DND-41 (cell line): ENCODE measurements around the gene ZNF431.

Experiments used
- ATAC-seq: fragments of 200-7000 bp; cut with Tn5 transposase; 3 replicates; pipeline ENCODE4 v1.9.1; 2021; ENCODE audit warnings: low read depth; ENCODE audit not compliant: insufficient read depth
- DNase-seq: peaks from one replicate; pipeline ENCODE4 v3.0.0-alpha.2; 2020
- H2AFZ ChIP-seq: 2 replicates; pipeline ENCODE4 v1.6.0; 2012; ENCODE audit warnings: low read depth, low read length
- H3K27ac ChIP-seq: 2 replicates; pipeline ENCODE4 v1.5.1; 2012; ENCODE audit warnings: low read length, inconsistent platforms
- H3K27me3 ChIP-seq: fragments of 200-600 bp; sonication (generic); 2 replicates; pipeline ENCODE4 v1.6.0; 2012; ENCODE audit warnings: low read length, mild to moderate bottlenecking, inconsistent platforms; ENCODE audit not compliant: insufficient read depth, poor library complexity
- H3K36me3 ChIP-seq: 2 replicates; pipeline ENCODE4 v1.5.1; 2012; ENCODE audit warnings: low read length, inconsistent platforms; ENCODE audit not compliant: insufficient read depth
- H3K4me1 ChIP-seq: 2 replicates; pipeline ENCODE4 v1.5.1; 2012; ENCODE audit warnings: mild to moderate bottlenecking, low read length; ENCODE audit not compliant: insufficient read depth
- H3K4me2 ChIP-seq: 2 replicates; pipeline ENCODE4 v1.6.0; 2012; ENCODE audit warnings: mild to moderate bottlenecking, moderate library complexity, low read length, inconsistent platforms; ENCODE audit not compliant: insufficient read depth
- H3K4me3 ChIP-seq, 2 experiments: fragments of 200-600 bp in 1 of 2; shearing (Covaris generic) in 1 of 2; 2 replicates each; pipeline ENCODE4 v1.5.1; 2012 to 2016; ENCODE audit warnings: inconsistent platforms in 2 of 2, low read length in 2 of 2, mild to moderate bottlenecking in 2 of 2, low read depth in 1 of 2, moderate library complexity in 1 of 2
- H3K79me2 ChIP-seq: 2 replicates; pipeline ENCODE4 v1.6.0; 2012; ENCODE audit warnings: low read length, inconsistent platforms; ENCODE audit not compliant: insufficient read depth
- H3K9ac ChIP-seq: 2 replicates; pipeline ENCODE4 v1.6.0; 2012; ENCODE audit warnings: low read depth, mild to moderate bottlenecking, inconsistent platforms, low read length, moderate library complexity
- H3K9me3 ChIP-seq: 2 replicates; pipeline ENCODE4 v1.5.1; 2012; ENCODE audit warnings: low read length, moderate library complexity, mild to moderate bottlenecking, inconsistent platforms; ENCODE audit not compliant: insufficient read depth, severe bottlenecking
- H4K20me1 ChIP-seq: 2 replicates; pipeline ENCODE4 v1.6.0; 2012; ENCODE audit warnings: low read length; ENCODE audit not compliant: insufficient read depth
- EZH2 ChIP-seq: IDR thresholded peaks from 3 replicates; pipeline ENCODE4 v1.6.1; 2012; ENCODE audit warnings: borderline replicate concordance, low read depth, mild to moderate bottlenecking, moderate library complexity, low read length, inconsistent platforms; ENCODE audit not compliant: severe bottlenecking
- TF ChIP-seq, protein P1 (sequence below): IDR thresholded peaks from 2 replicates; pipeline ENCODE4 v1.5.1; 2012; ENCODE audit warnings: borderline replicate concordance, low read length, moderate library complexity, mild to moderate bottlenecking; ENCODE audit not compliant: poor library complexity, severe bottlenecking; ENCODE audit errors: extremely low read depth

ZNF431 gene

GRCh38 chr19:21141787-21142464, at the start of gene ZNF431:
ZNF431 (plus strand) TSS chr19:21142040; CDS start chr19:21142184, 144 bp downstream.
- peak; percentile 99 for ATAC-seq
- peak within 1 kb of the TSS; percentile 97 for H2AFZ ChIP-seq
- peaks cover 41% of the 10 kb centered on the region for H3K36me3 ChIP-seq
- H3K4me1 ChIP-seq = peaks cover 21% of the 10 kb centered on the region
- H3K79me2 ChIP-seq = peaks cover 47% of the 10 kb centered on the region
- peak within 1 kb of the TSS; percentile 90 for H3K9ac ChIP-seq
- TF ChIP-seq, protein P1, sequence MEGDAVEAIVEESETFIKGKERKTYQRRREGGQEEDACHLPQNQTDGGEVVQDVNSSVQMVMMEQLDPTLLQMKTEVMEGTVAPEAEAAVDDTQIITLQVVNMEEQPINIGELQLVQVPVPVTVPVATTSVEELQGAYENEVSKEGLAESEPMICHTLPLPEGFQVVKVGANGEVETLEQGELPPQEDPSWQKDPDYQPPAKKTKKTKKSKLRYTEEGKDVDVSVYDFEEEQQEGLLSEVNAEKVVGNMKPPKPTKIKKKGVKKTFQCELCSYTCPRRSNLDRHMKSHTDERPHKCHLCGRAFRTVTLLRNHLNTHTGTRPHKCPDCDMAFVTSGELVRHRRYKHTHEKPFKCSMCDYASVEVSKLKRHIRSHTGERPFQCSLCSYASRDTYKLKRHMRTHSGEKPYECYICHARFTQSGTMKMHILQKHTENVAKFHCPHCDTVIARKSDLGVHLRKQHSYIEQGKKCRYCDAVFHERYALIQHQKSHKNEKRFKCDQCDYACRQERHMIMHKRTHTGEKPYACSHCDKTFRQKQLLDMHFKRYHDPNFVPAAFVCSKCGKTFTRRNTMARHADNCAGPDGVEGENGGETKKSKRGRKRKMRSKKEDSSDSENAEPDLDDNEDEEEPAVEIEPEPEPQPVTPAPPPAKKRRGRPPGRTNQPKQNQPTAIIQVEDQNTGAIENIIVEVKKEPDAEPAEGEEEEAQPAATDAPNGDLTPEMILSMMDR = no peak
- TF ChIP-seq EZH2 = no peak
- peak within 1 kb of the TSS; percentile 86 to 95 for H3K4me3 ChIP-seq
- no peaks in the 10 kb centered on the region for H4K20me1 ChIP-seq
- H3K27ac ChIP-seq = peak within 1 kb of the TSS; percentile 96
- H3K4me2 ChIP-seq = peak within 1 kb of the TSS; percentile 69
- H3K9me3 ChIP-seq = peaks cover 36% of the 10 kb centered on the region
- peak; percentile 95 for DNase-seq
- no peaks in the 10 kb centered on the region for H3K27me3 ChIP-seq

- no peak for ATAC-seq
- no peaks in the 10 kb centered on the region for H3K27me3 ChIP-seq
- H4K20me1 ChIP-seq = no peaks in the 10 kb centered on the region
- peaks cover 45% of the 10 kb centered on the region for H3K79me2 ChIP-seq
- H3K9ac ChIP-seq = no peak overlapping the region
- no peak overlapping the region for H3K4me2 ChIP-seq
- H3K27ac ChIP-seq = no peak overlapping the region
- no peaks in the 10 kb centered on the region for H3K9me3 ChIP-seq
- no peak for TF ChIP-seq EZH2
- H3K36me3 ChIP-seq = peaks cover 24% of the 10 kb centered on the region
- no peaks in the 10 kb centered on the region for H3K4me1 ChIP-seq
- no peak for DNase-seq
- H2AFZ ChIP-seq = no peak overlapping the region
- no peak overlapping the region for H3K4me3 ChIP-seq
Measured at GRCh38 chr19:21092109-21092508, 49.7 kb upstream of the ZNF431 start.

GRCh38 chr19:21094347-21095025, 47.4 kb upstream of the ZNF431 start:
- peaks cover 38% of the 10 kb centered on the region for H3K79me2 ChIP-seq

More at GRCh38 chr19:21094347-21095025, 47.4 kb upstream of the ZNF431 start:
- Histone ChIP-seq H3K27ac (no peak overlapping the region), H3K4me1 (no peaks in the 10 kb centered on the region), H2AFZ (no peak overlapping the region), H3K9ac (no peak overlapping the region), H3K9me3 (no peaks in the 10 kb centered on the region), H4K20me1 (no peaks in the 10 kb centered on the region), H3K27me3 (no peaks in the 10 kb centered on the region), H3K36me3 (peaks cover 25% of the 10 kb centered on the region), H3K4me2 (no peak overlapping the region), H3K4me3 (no peak overlapping the region)
- ATAC-seq (no peak), DNase-seq (no peak)
- TF ChIP-seq, protein P1 = no peak
- no peak for TF ChIP-seq EZH2
